IMR-90 (cell line): Measurements from ENCODE around the gene ST6GALNAC4. TPM values are rescaled to one million over a fixed set of nuclear protein-coding genes. Genes with fewer than 3 reads are reported as not detected.

Source experiments
- ATAC-seq: fragments of 200-7000 bp; cut with Tn5 transposase; 2 replicates; pipeline ENCODE4 v1.9.1; 2020; ENCODE audit warnings: low read depth, mild to moderate bottlenecking, moderate library complexity
- BruUV-seq: library from RNA; stranded (reverse); fragments of 400-500 nt; replicated peaks from 2 replicates; lab custom pipeline; 2021; lab: Mats Ljungman, UMichigan
- CTCF ChIA-PET: fragments of 300-600 bp; formaldehyde crosslinking; extraction: SDS; loops from one replicate; lab custom pipeline; 2021; ENCODE audit warnings: antibody characterized with exemption; lab: Yijun Ruan, JAX
- POLR2A ChIA-PET: fragments of 300-600 bp; sonication (Branson Sonifier 250); formaldehyde crosslinking; loops from one replicate; lab custom pipeline; 2022; ENCODE audit warnings: antibody characterized with exemption; ENCODE audit not compliant: unreplicated experiment; lab: Charles Lee
- DNase-seq: peaks from one replicate; pipeline ENCODE4 v3.0.0; 2013
- H2AFZ ChIP-seq: replicated peaks from 2 replicates; pipeline ENCODE3; 2013; ENCODE audit warnings: low read length, mild to moderate bottlenecking; ENCODE audit not compliant: poor library complexity
- H2AK5ac ChIP-seq: 2 replicates; pipeline ENCODE4 v1.6.1; 2013; ENCODE audit warnings: low read depth, low read length, inconsistent platforms
- H2AK9ac ChIP-seq: replicated peaks from 2 replicates; pipeline ENCODE3; 2013; ENCODE audit warnings: mild to moderate bottlenecking, low read depth, low read length, moderate library complexity; ENCODE audit not compliant: poor library complexity
- H2BK120ac ChIP-seq: 2 replicates; pipeline ENCODE4 v1.6.1; 2013; ENCODE audit warnings: low read depth, low read length, inconsistent platforms
- H2BK15ac ChIP-seq: 3 replicates; pipeline ENCODE4 v1.6.1; 2013; ENCODE audit warnings: low read depth, low read length, inconsistent platforms
- H2BK20ac ChIP-seq: 2 replicates; pipeline ENCODE4 v1.6.1; 2013; ENCODE audit warnings: low read depth, mild to moderate bottlenecking, inconsistent platforms, low read length, moderate library complexity
- H2BK5ac ChIP-seq: 2 replicates; pipeline ENCODE4 v1.6.1; 2013; ENCODE audit warnings: mild to moderate bottlenecking, low read depth, low read length, inconsistent platforms; ENCODE audit not compliant: poor library complexity, severe bottlenecking
- H3K14ac ChIP-seq: replicated peaks from 2 replicates; pipeline ENCODE4 v1.6.1; 2013; ENCODE audit warnings: low read depth, low read length, inconsistent platforms
- H3K18ac ChIP-seq: 2 replicates; pipeline ENCODE4 v1.6.1; 2013; ENCODE audit warnings: low read depth, low read length, control low read depth
- H3K23ac ChIP-seq: 2 replicates; pipeline ENCODE4 v1.6.1; 2013; ENCODE audit warnings: low read depth, low read length, inconsistent platforms
- H3K27ac ChIP-seq: 2 replicates; pipeline ENCODE4 v1.5.1; 2013; ENCODE audit warnings: mild to moderate bottlenecking, control low read depth, low read length; ENCODE audit not compliant: insufficient read depth
- H3K27me3 ChIP-seq: 2 replicates; pipeline ENCODE4 v1.6.1; 2013; ENCODE audit warnings: low read length; ENCODE audit not compliant: control insufficient read depth, insufficient read depth
- H3K36me3 ChIP-seq: 2 replicates; pipeline ENCODE4 v1.6.1; 2013; ENCODE audit warnings: low read length, mixed read lengths; ENCODE audit not compliant: control insufficient read depth, insufficient read depth
- H3K4ac ChIP-seq: 2 replicates; pipeline ENCODE4 v1.6.1; 2013; ENCODE audit warnings: low read depth, low read length, inconsistent platforms
- H3K4me1 ChIP-seq: 2 replicates; pipeline ENCODE4 v1.6.1; 2013; ENCODE audit warnings: low read length, mixed read lengths; ENCODE audit not compliant: control insufficient read depth, insufficient read depth
- H3K4me2 ChIP-seq: 2 replicates; pipeline ENCODE4 v1.6.1; 2013; ENCODE audit warnings: low read depth, mild to moderate bottlenecking, control low read depth, low read length, moderate library complexity
- H3K4me3 ChIP-seq: 2 replicates; pipeline ENCODE4 v1.5.1; 2013; ENCODE audit warnings: low read depth, mild to moderate bottlenecking, control low read depth, low read length, moderate library complexity; ENCODE audit not compliant: insufficient read depth
- H3K56ac ChIP-seq: 2 replicates; pipeline ENCODE4 v1.6.1; 2013; ENCODE audit warnings: low read length, inconsistent platforms; ENCODE audit not compliant: insufficient read depth; ENCODE audit errors: extremely low read depth
- H3K79me1 ChIP-seq, 2 experiments: 2 replicates each; pipeline ENCODE4 v1.6.1; 2013; ENCODE audit warnings: low read length in 2 of 2, inconsistent platforms in 1 of 2, low read depth in 1 of 2
- H3K9ac ChIP-seq: 2 replicates; pipeline ENCODE4 v1.6.1; 2013; ENCODE audit warnings: low read depth, low read length, control low read depth
- H3K9me1 ChIP-seq: 2 replicates; pipeline ENCODE4 v1.6.1; 2013; ENCODE audit warnings: low read length, inconsistent platforms; ENCODE audit not compliant: insufficient read depth
- H3K9me3 ChIP-seq: 2 replicates; pipeline ENCODE4 v1.6.1; 2013; ENCODE audit warnings: low read length; ENCODE audit not compliant: control insufficient read depth, insufficient read depth
- H4K20me1 ChIP-seq: 2 replicates; pipeline ENCODE4 v1.6.1; 2013; ENCODE audit warnings: low read length, inconsistent platforms; ENCODE audit not compliant: insufficient read depth
- H4K5ac ChIP-seq: 2 replicates; pipeline ENCODE4 v1.6.1; 2013; ENCODE audit warnings: mild to moderate bottlenecking, low read depth, low read length, control low read depth
- H4K8ac ChIP-seq, 2 experiments: 2 replicates each; pipeline ENCODE4 v1.6.1; 2013; ENCODE audit warnings: low read depth in 2 of 2, low read length in 2 of 2, control low read depth in 1 of 2, inconsistent platforms in 1 of 2
- H4K91ac ChIP-seq: 2 replicates; pipeline ENCODE4 v1.6.1; 2013; ENCODE audit warnings: low read depth, low read length, inconsistent platforms; ENCODE audit not compliant: insufficient read depth
- BHLHE40 ChIP-seq: fragments of 150-350 bp; IDR thresholded peaks from 2 replicates; pipeline ENCODE4 v1.6.1; 2016; ENCODE audit warnings: mild to moderate bottlenecking, low read depth, low read length
- CEBPB ChIP-seq: IDR thresholded peaks from 2 replicates; pipeline ENCODE4 v1.6.1; 2012; ENCODE audit warnings: low read depth, low read length, improper control_type of control experiment
- FOS ChIP-seq: fragments of 150-350 bp; IDR thresholded peaks from 2 replicates; pipeline ENCODE4 v1.6.1; 2016; ENCODE audit warnings: low read depth, low read length
- MAFK ChIP-seq: IDR thresholded peaks from 2 replicates; pipeline ENCODE4 v1.6.1; 2012; ENCODE audit warnings: low read depth, low read length, improper control_type of control experiment
- MAZ ChIP-seq: IDR thresholded peaks from 2 replicates; pipeline ENCODE4 v1.6.1; 2012; ENCODE audit warnings: low read depth, mild to moderate bottlenecking, low read length, improper control_type of control experiment, moderate library complexity, borderline replicate concordance
- MXI1 ChIP-seq: IDR thresholded peaks from 2 replicates; pipeline ENCODE4 v1.6.1; 2012; ENCODE audit warnings: low read depth, mild to moderate bottlenecking, low read length, moderate library complexity, borderline replicate concordance
- POLR2A ChIP-seq: IDR thresholded peaks from 2 replicates; pipeline ENCODE4 v1.6.1; 2012; ENCODE audit warnings: mild to moderate bottlenecking, low read depth, low read length
- RAD21 ChIP-seq: IDR thresholded peaks from 2 replicates; pipeline ENCODE4 v1.6.1; 2012; ENCODE audit warnings: low read length, improper control_type of control experiment
- RFX5 ChIP-seq: IDR thresholded peaks from 2 replicates; pipeline ENCODE4 v1.8.0; 2012; ENCODE audit warnings: low read depth, mild to moderate bottlenecking, low read length, moderate library complexity
- SMC3 ChIP-seq: fragments of 150-350 bp; IDR thresholded peaks from 2 replicates; pipeline ENCODE4 v1.6.1; 2016; ENCODE audit warnings: low read depth, mild to moderate bottlenecking, antibody characterized with exemption, low read length, moderate library complexity
- WGBS, 2 experiments: methylation state at CpG; one replicate each; pipeline versions ENCODE4 v1.1.5 to v1.1.7; 2013; ENCODE audit warnings: missing lambda C conversion rate in 2 of 2; ENCODE audit not compliant: insufficient read length in 1 of 2; ENCODE audit errors: extremely low coverage in 2 of 2; 5-methylcytosine and 5-hydroxymethylcytosine counted together
- dilution Hi-C: fragments of 300-500 bp; cut with HindIII; formaldehyde crosslinking; loops from one replicate; pipeline ENCODE4 v1.14.3; 2018; ENCODE audit warnings: low sequenced_read_pairs; ENCODE audit not compliant: unreplicated experiment
- in situ Hi-C: fragments of 300-500 bp; cut with MboI; formaldehyde crosslinking; loops from 3 replicates; pipeline ENCODE4 v1.14.3; 2019; ENCODE audit warnings: low sequenced_read_pairs, inconsistent platforms, mixed read lengths
- intact Hi-C: fragments of 100-400 bp; cut with micrococcal nuclease; formaldehyde crosslinking; loops from 2 replicates; pipeline ENCODE4 v1.10.0; 2022
- polyA plus RNA-seq, 3 experiments: library from polyadenylated mRNA; depleted of rRNA; stranded (reverse); fragments of >200 nt; gene quantifications; 2 replicates each; pipeline ENCODE4 v1.2.3, GENCODE V29; 2012; ENCODE audit warnings: low replicate concordance in 1 of 3
- total RNA-seq: library from RNA; depleted of rRNA; stranded (reverse); fragments of >200 nt; gene quantifications from 2 replicates; pipeline ENCODE4 v1.2.3, GENCODE V29; 2012
- TF ChIP-seq, protein P1 (sequence below): fragments of 150-350 bp; IDR thresholded peaks from 2 replicates; pipeline ENCODE4 v1.6.1; 2017; ENCODE audit warnings: mild to moderate bottlenecking, antibody characterized with exemption, low read length, low read depth

ST6GALNAC4 gene
- total and polyA plus RNA-seq, 2 of the 4 experiments (the other 2 are of a cell fraction) = 12.5 to 32.9 TPM

GRCh38 chr9:127931092-127931881, 14.4 kb upstream of the ST6GALNAC4 start:
- ChIA-PET POLR2A (no interaction called here), CTCF (interaction anchor here (0.7 kb wide), 1 partner anchor 152 kb away, joined by 3 read pairs; no protein-coding TSS in a partner anchor)
- Histone ChIP-seq H4K20me1 (peaks cover 23% of the 10 kb centered on the region), H3K18ac (peak overlapping the region; percentile 33), H3K27me3 (no peaks in the 10 kb centered on the region), H3K4ac (peak overlapping the region; percentile 57), H2BK15ac (peak overlapping the region; percentile 19; the same call in 1 of the 3 replicates), H2BK120ac (peak overlapping the region; percentile 65), H2BK5ac (peak overlapping the region; percentile 59), H3K4me2 (peak overlapping the region; percentile 80), H3K4me3 (peak overlapping the region; percentile 60), H3K23ac (peak overlapping the region; percentile 39; the same call in 1 of the 2 replicates), H2AK9ac (peak overlapping the region; percentile 97), H4K91ac (peak overlapping the region; percentile 57), H2AFZ (peak overlapping the region; percentile 92), H3K9me1 (peaks cover 32% of the 10 kb centered on the region), H3K4me1 (peaks cover 16% of the 10 kb centered on the region), H3K56ac (no peak overlapping the region; the same call in 1 of the 2 replicates), H3K14ac (peak overlapping the region; percentile 53; the same call in 1 of the 2 replicates), H3K27ac (peak overlapping the region; percentile 23), H3K9ac (peak overlapping the region; percentile 35), H2AK5ac (peak overlapping the region; percentile 89), H2BK20ac (0 out of 2 replicates have a peak overlapping the region, but pooled peaks have one; percentile 16), H3K79me1 (peaks cover 7 to 41% of the 10 kb centered on the region in 2 experiments; a peak in 3 of 4 replicates), H4K8ac (peak overlapping the region; percentile 20 to 83; a peak in 3 of 4 replicates), H4K5ac (peak overlapping the region; percentile 32), H3K9me3 (no peaks in the 10 kb centered on the region), H3K36me3 (peaks cover 6% of the 10 kb centered on the region)
- TF ChIP-seq POLR2A (peak; percentile 28; the same call in 1 of the 2 replicates), CEBPB (peak; percentile 64), SMC3 (no peak), RFX5 (no peak), MAZ (0 out of 2 replicates have a peak, but pooled peaks have one; percentile 16), MXI1 (peak; percentile 49; the same call in 1 of the 2 replicates), MAFK (no peak), BHLHE40 (peak; percentile 50), FOS (peak; percentile 20; the same call in 1 of the 2 replicates), RAD21 (no peak)
- TF ChIP-seq, protein P1, sequence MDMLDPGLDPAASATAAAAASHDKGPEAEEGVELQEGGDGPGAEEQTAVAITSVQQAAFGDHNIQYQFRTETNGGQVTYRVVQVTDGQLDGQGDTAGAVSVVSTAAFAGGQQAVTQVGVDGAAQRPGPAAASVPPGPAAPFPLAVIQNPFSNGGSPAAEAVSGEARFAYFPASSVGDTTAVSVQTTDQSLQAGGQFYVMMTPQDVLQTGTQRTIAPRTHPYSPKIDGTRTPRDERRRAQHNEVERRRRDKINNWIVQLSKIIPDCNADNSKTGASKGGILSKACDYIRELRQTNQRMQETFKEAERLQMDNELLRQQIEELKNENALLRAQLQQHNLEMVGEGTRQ = peak; percentile 69; the same call in 1 of the 2 replicates
- ATAC-seq (peak; percentile 47), DNase-seq (peak; percentile 74)
- WGBS, 2 experiments = 10% methylated on average over 14 of the region's 18 CpGs; no CpG with 5 or more reads in 1 of the 2 experiments
- BruUV-seq = no TSS peak
- dilution Hi-C loops = no loop called here
- intact Hi-C loops = no loop called here
- in situ Hi-C loops = no loop called here
